Right atrium auricular region (tissue), 2 donors: ENCODE results near the gene UVSSA. TPM values are rescaled to one million over a fixed set of nuclear protein-coding genes. Genes with fewer than 3 reads are reported as not detected.

Source experiments
- DNase-seq: peaks from one replicate; pipeline ENCODE4 v3.0.0-alpha.2; 2019; ENCODE audit warnings: low spot score
- H3K27ac ChIP-seq, 2 donors: fragments of 200-600 bp; sonication (generic); 1 replicate in 1 of 2; 2 replicates in 1 of 2; pipeline ENCODE4 v1.5.1; 2016 to 2019
- H3K27me3 ChIP-seq, 2 donors: fragments of 200-600 bp; sonication (generic); one replicate each; pipeline versions ENCODE4 v1.5.1 to v1.6.0; 2017 to 2019
- H3K36me3 ChIP-seq: fragments of 200-600 bp; sonication (generic); one replicate; pipeline ENCODE4 v1.5.1; 2016
- H3K4me1 ChIP-seq, 2 donors: fragments of 200-600 bp; sonication (generic); one replicate each; pipeline versions ENCODE4 v1.5.1 to v1.6.0; 2017 to 2019
- H3K4me3 ChIP-seq, 2 donors: fragments of 200-600 bp; sonication (generic); 1 replicate in 1 of 2; 2 replicates in 1 of 2; pipeline ENCODE4 v1.5.1; 2017 to 2019; ENCODE audit warnings: mild to moderate bottlenecking in 1 of 2, moderate library complexity in 1 of 2
- H3K9me3 ChIP-seq, 2 donors: fragments of 200-600 bp; sonication (generic); one replicate each; pipeline ENCODE4 v1.5.1; 2019
- CTCF ChIP-seq, 2 donors: fragments of 200-600 bp; sonication (generic); IDR thresholded peaks; one replicate each; pipeline ENCODE4 v1.5.1; 2019; ENCODE audit warnings: antibody characterized with exemption in 2 of 2
- total RNA-seq, 2 donors: library from RNA; depleted of rRNA; stranded (reverse); fragments of >200 nt; gene quantifications; one replicate each; pipeline ENCODE4 v1.1.0, GENCODE V29; 2016

The UVSSA gene
- total RNA-seq, 2 donors from 2014 or later: 4.4 to 7.5 TPM

- Histone ChIP-seq H3K36me3 (no peaks in the 10 kb centered on the region), H3K27me3 (peaks cover 4 to 32% of the 10 kb centered on the region in 2 donors), H3K9me3 (no peaks in the 10 kb centered on the region), H3K4me3 (no peak overlapping the region), H3K27ac (no peak overlapping the region), H3K4me1 (no peaks in the 10 kb centered on the region)
- DNase-seq: peak; percentile 34
- no peak for TF ChIP-seq CTCF (IDR thresholded peaks at IDR 0.05)
These were observed 68.0 kb downstream of the UVSSA start for GRCh38 chr4:1414831-1415680.

- Histone ChIP-seq H3K4me1 (no peaks in the 10 kb centered on the region), H3K27ac (no peak overlapping the region), H3K4me3 (no peak overlapping the region), H3K36me3 (no peaks in the 10 kb centered on the region), H3K9me3 (no peaks in the 10 kb centered on the region), H3K27me3 (peaks cover 4 to 32% of the 10 kb centered on the region in 2 donors)
- no peak for DNase-seq
- TF ChIP-seq CTCF (IDR thresholded peaks at IDR 0.05): no peak
These were observed 68.6 kb downstream of the UVSSA start for GRCh38 chr4:1415681-1415981.

- no peak overlapping the region for H3K27ac ChIP-seq
- H3K9me3 ChIP-seq: no peaks in the 10 kb centered on the region
- no peaks in the 10 kb centered on the region for H3K36me3 ChIP-seq
- H3K4me1 ChIP-seq: no peaks in the 10 kb centered on the region
- no peak overlapping the region for H3K4me3 ChIP-seq
- peak; percentile 38 for DNase-seq
- TF ChIP-seq CTCF (IDR thresholded peaks at IDR 0.05): no peak
- H3K27me3 ChIP-seq: peaks cover 4 to 26% of the 10 kb centered on the region in 2 donors
These were observed 69.3 kb downstream of the UVSSA start for GRCh38 chr4:1416051-1416947.

- H3K4me1 ChIP-seq: no peaks in the 10 kb centered on the region
- H3K4me3 ChIP-seq: no peak overlapping the region
- H3K9me3 ChIP-seq: no peaks in the 10 kb centered on the region
- peak; percentile 26 for DNase-seq
- H3K36me3 ChIP-seq: no peaks in the 10 kb centered on the region
- no peak for TF ChIP-seq CTCF (IDR thresholded peaks at IDR 0.05)
- peaks cover 4 to 26% of the 10 kb centered on the region in 2 donors for H3K27me3 ChIP-seq
- H3K27ac ChIP-seq: no peak overlapping the region
These were observed 69.9 kb downstream of the UVSSA start for GRCh38 chr4:1416948-1417260.

- Histone ChIP-seq H3K27me3 (peaks cover 4 to 19% of the 10 kb centered on the region in 2 donors), H3K36me3 (no peaks in the 10 kb centered on the region), H3K27ac (no peak overlapping the region), H3K9me3 (no peaks in the 10 kb centered on the region), H3K4me3 (no peak overlapping the region), H3K4me1 (no peaks in the 10 kb centered on the region)
- no peak for TF ChIP-seq CTCF (IDR thresholded peaks at IDR 0.05)
- peak; percentile 47 for DNase-seq
These were observed 70.7 kb downstream of the UVSSA start for GRCh38 chr4:1417522-1418390.
